IMR-90 (cell line): ENCODE results near the gene ZNF57. TPM values are rescaled to one million over a fixed set of nuclear protein-coding genes. Genes with fewer than 3 reads are reported as not detected.

ENCODE experiments used
- ATAC-seq: fragments of 200-7000 bp; cut with Tn5 transposase; 2 replicates; pipeline ENCODE4 v1.9.1; 2020; ENCODE audit warnings: low read depth, mild to moderate bottlenecking, moderate library complexity
- BruUV-seq: library from RNA; stranded (reverse); fragments of 400-500 nt; replicated peaks from 2 replicates; lab custom pipeline; 2021; lab: Mats Ljungman, UMichigan
- CTCF ChIA-PET: fragments of 300-600 bp; formaldehyde crosslinking; extraction: SDS; loops from one replicate; lab custom pipeline; 2021; ENCODE audit warnings: antibody characterized with exemption; lab: Yijun Ruan, JAX
- POLR2A ChIA-PET: fragments of 300-600 bp; sonication (Branson Sonifier 250); formaldehyde crosslinking; loops from one replicate; lab custom pipeline; 2022; ENCODE audit warnings: antibody characterized with exemption; ENCODE audit not compliant: unreplicated experiment; lab: Charles Lee
- DNase-seq: peaks from one replicate; pipeline ENCODE4 v3.0.0; 2013
- H2AFZ ChIP-seq: replicated peaks from 2 replicates; pipeline ENCODE3; 2013; ENCODE audit warnings: low read length, mild to moderate bottlenecking; ENCODE audit not compliant: poor library complexity
- H2AK5ac ChIP-seq: 2 replicates; pipeline ENCODE4 v1.6.1; 2013; ENCODE audit warnings: low read depth, low read length, inconsistent platforms
- H2AK9ac ChIP-seq: replicated peaks from 2 replicates; pipeline ENCODE3; 2013; ENCODE audit warnings: mild to moderate bottlenecking, low read depth, low read length, moderate library complexity; ENCODE audit not compliant: poor library complexity
- H2BK120ac ChIP-seq: 2 replicates; pipeline ENCODE4 v1.6.1; 2013; ENCODE audit warnings: low read depth, low read length, inconsistent platforms
- H2BK15ac ChIP-seq: 3 replicates; pipeline ENCODE4 v1.6.1; 2013; ENCODE audit warnings: low read depth, low read length, inconsistent platforms
- H2BK20ac ChIP-seq: 2 replicates; pipeline ENCODE4 v1.6.1; 2013; ENCODE audit warnings: low read depth, mild to moderate bottlenecking, inconsistent platforms, low read length, moderate library complexity
- H2BK5ac ChIP-seq: 2 replicates; pipeline ENCODE4 v1.6.1; 2013; ENCODE audit warnings: mild to moderate bottlenecking, low read depth, low read length, inconsistent platforms; ENCODE audit not compliant: poor library complexity, severe bottlenecking
- H3K14ac ChIP-seq: replicated peaks from 2 replicates; pipeline ENCODE4 v1.6.1; 2013; ENCODE audit warnings: low read depth, low read length, inconsistent platforms
- H3K18ac ChIP-seq: 2 replicates; pipeline ENCODE4 v1.6.1; 2013; ENCODE audit warnings: low read depth, low read length, control low read depth
- H3K23ac ChIP-seq: 2 replicates; pipeline ENCODE4 v1.6.1; 2013; ENCODE audit warnings: low read depth, low read length, inconsistent platforms
- H3K27ac ChIP-seq: 2 replicates; pipeline ENCODE4 v1.5.1; 2013; ENCODE audit warnings: mild to moderate bottlenecking, control low read depth, low read length; ENCODE audit not compliant: insufficient read depth
- H3K27me3 ChIP-seq: 2 replicates; pipeline ENCODE4 v1.6.1; 2013; ENCODE audit warnings: low read length; ENCODE audit not compliant: control insufficient read depth, insufficient read depth
- H3K36me3 ChIP-seq: 2 replicates; pipeline ENCODE4 v1.6.1; 2013; ENCODE audit warnings: low read length, mixed read lengths; ENCODE audit not compliant: control insufficient read depth, insufficient read depth
- H3K4ac ChIP-seq: 2 replicates; pipeline ENCODE4 v1.6.1; 2013; ENCODE audit warnings: low read depth, low read length, inconsistent platforms
- H3K4me1 ChIP-seq: 2 replicates; pipeline ENCODE4 v1.6.1; 2013; ENCODE audit warnings: low read length, mixed read lengths; ENCODE audit not compliant: control insufficient read depth, insufficient read depth
- H3K4me2 ChIP-seq: 2 replicates; pipeline ENCODE4 v1.6.1; 2013; ENCODE audit warnings: low read depth, mild to moderate bottlenecking, control low read depth, low read length, moderate library complexity
- H3K4me3 ChIP-seq: 2 replicates; pipeline ENCODE4 v1.5.1; 2013; ENCODE audit warnings: low read depth, mild to moderate bottlenecking, control low read depth, low read length, moderate library complexity; ENCODE audit not compliant: insufficient read depth
- H3K56ac ChIP-seq: 2 replicates; pipeline ENCODE4 v1.6.1; 2013; ENCODE audit warnings: low read length, inconsistent platforms; ENCODE audit not compliant: insufficient read depth; ENCODE audit errors: extremely low read depth
- H3K79me1 ChIP-seq, 2 experiments: 2 replicates each; pipeline ENCODE4 v1.6.1; 2013; ENCODE audit warnings: low read length in 2 of 2, inconsistent platforms in 1 of 2, low read depth in 1 of 2
- H3K9ac ChIP-seq: 2 replicates; pipeline ENCODE4 v1.6.1; 2013; ENCODE audit warnings: low read depth, low read length, control low read depth
- H3K9me1 ChIP-seq: 2 replicates; pipeline ENCODE4 v1.6.1; 2013; ENCODE audit warnings: low read length, inconsistent platforms; ENCODE audit not compliant: insufficient read depth
- H3K9me3 ChIP-seq: 2 replicates; pipeline ENCODE4 v1.6.1; 2013; ENCODE audit warnings: low read length; ENCODE audit not compliant: control insufficient read depth, insufficient read depth
- H4K20me1 ChIP-seq: 2 replicates; pipeline ENCODE4 v1.6.1; 2013; ENCODE audit warnings: low read length, inconsistent platforms; ENCODE audit not compliant: insufficient read depth
- H4K5ac ChIP-seq: 2 replicates; pipeline ENCODE4 v1.6.1; 2013; ENCODE audit warnings: mild to moderate bottlenecking, low read depth, low read length, control low read depth
- H4K8ac ChIP-seq, 2 experiments: 2 replicates each; pipeline ENCODE4 v1.6.1; 2013; ENCODE audit warnings: low read depth in 2 of 2, low read length in 2 of 2, control low read depth in 1 of 2, inconsistent platforms in 1 of 2
- H4K91ac ChIP-seq: 2 replicates; pipeline ENCODE4 v1.6.1; 2013; ENCODE audit warnings: low read depth, low read length, inconsistent platforms; ENCODE audit not compliant: insufficient read depth
- BHLHE40 ChIP-seq: fragments of 150-350 bp; IDR thresholded peaks from 2 replicates; pipeline ENCODE4 v1.6.1; 2016; ENCODE audit warnings: mild to moderate bottlenecking, low read depth, low read length
- CEBPB ChIP-seq: IDR thresholded peaks from 2 replicates; pipeline ENCODE4 v1.6.1; 2012; ENCODE audit warnings: low read depth, low read length, improper control_type of control experiment
- CHD1 ChIP-seq: IDR thresholded peaks from 2 replicates; pipeline ENCODE4 v1.6.1; 2012; ENCODE audit warnings: low read depth, low read length, improper control_type of control experiment
- CTCF ChIP-seq: conservative IDR thresholded peaks from 2 replicates; pipeline ENCODE4 v1.5.1; 2012; ENCODE audit warnings: mild to moderate bottlenecking, low read depth, low read length, improper control_type of control experiment
- FOS ChIP-seq: fragments of 150-350 bp; IDR thresholded peaks from 2 replicates; pipeline ENCODE4 v1.6.1; 2016; ENCODE audit warnings: low read depth, low read length
- MAFK ChIP-seq: IDR thresholded peaks from 2 replicates; pipeline ENCODE4 v1.6.1; 2012; ENCODE audit warnings: low read depth, low read length, improper control_type of control experiment
- MAZ ChIP-seq: IDR thresholded peaks from 2 replicates; pipeline ENCODE4 v1.6.1; 2012; ENCODE audit warnings: low read depth, mild to moderate bottlenecking, low read length, improper control_type of control experiment, moderate library complexity, borderline replicate concordance
- MXI1 ChIP-seq: IDR thresholded peaks from 2 replicates; pipeline ENCODE4 v1.6.1; 2012; ENCODE audit warnings: low read depth, mild to moderate bottlenecking, low read length, moderate library complexity, borderline replicate concordance
- NFE2L2 ChIP-seq: fragments of 150-350 bp; IDR thresholded peaks from 2 replicates; pipeline ENCODE4 v1.6.1; 2016; ENCODE audit warnings: low read depth, mild to moderate bottlenecking, low read length
- POLR2A ChIP-seq: IDR thresholded peaks from 2 replicates; pipeline ENCODE4 v1.6.1; 2012; ENCODE audit warnings: mild to moderate bottlenecking, low read depth, low read length
- RAD21 ChIP-seq: IDR thresholded peaks from 2 replicates; pipeline ENCODE4 v1.6.1; 2012; ENCODE audit warnings: low read length, improper control_type of control experiment
- RCOR1 ChIP-seq: IDR thresholded peaks from 2 replicates; pipeline ENCODE4 v1.6.1; 2012; ENCODE audit warnings: mild to moderate bottlenecking, low read length, improper control_type of control experiment; ENCODE audit not compliant: insufficient replicate concordance
- RFX5 ChIP-seq: IDR thresholded peaks from 2 replicates; pipeline ENCODE4 v1.8.0; 2012; ENCODE audit warnings: low read depth, mild to moderate bottlenecking, low read length, moderate library complexity
- SMC3 ChIP-seq: fragments of 150-350 bp; IDR thresholded peaks from 2 replicates; pipeline ENCODE4 v1.6.1; 2016; ENCODE audit warnings: low read depth, mild to moderate bottlenecking, antibody characterized with exemption, low read length, moderate library complexity
- USF2 ChIP-seq: fragments of 150-350 bp; IDR thresholded peaks from 2 replicates; pipeline ENCODE4 v1.6.1; 2017; ENCODE audit warnings: mild to moderate bottlenecking, antibody characterized with exemption, low read length, low read depth
- WGBS, 2 experiments: methylation state at CpG; one replicate each; pipeline versions ENCODE4 v1.1.5 to v1.1.7; 2013; ENCODE audit warnings: missing lambda C conversion rate in 2 of 2; ENCODE audit not compliant: insufficient read length in 1 of 2; ENCODE audit errors: extremely low coverage in 2 of 2; 5-methylcytosine and 5-hydroxymethylcytosine counted together
- dilution Hi-C: fragments of 300-500 bp; cut with HindIII; formaldehyde crosslinking; loops from one replicate; pipeline ENCODE4 v1.14.3; 2018; ENCODE audit warnings: low sequenced_read_pairs; ENCODE audit not compliant: unreplicated experiment
- in situ Hi-C: fragments of 300-500 bp; cut with MboI; formaldehyde crosslinking; loops from 3 replicates; pipeline ENCODE4 v1.14.3; 2019; ENCODE audit warnings: low sequenced_read_pairs, inconsistent platforms, mixed read lengths
- intact Hi-C: fragments of 100-400 bp; cut with micrococcal nuclease; formaldehyde crosslinking; loops from 2 replicates; pipeline ENCODE4 v1.10.0; 2022
- polyA plus RNA-seq, 3 experiments: library from polyadenylated mRNA; depleted of rRNA; stranded (reverse); fragments of >200 nt; gene quantifications; 2 replicates each; pipeline ENCODE4 v1.2.3, GENCODE V29; 2012; ENCODE audit warnings: low replicate concordance in 1 of 3
- total RNA-seq: library from RNA; depleted of rRNA; stranded (reverse); fragments of >200 nt; gene quantifications from 2 replicates; pipeline ENCODE4 v1.2.3, GENCODE V29; 2012

The ZNF57 gene
- total and polyA plus RNA-seq, 2 of the 4 experiments (the other 2 are of a cell fraction): 2.2 to 8.6 TPM

- Histone ChIP-seq H2BK15ac (no peak overlapping the region), H3K9me1 (no peaks in the 10 kb centered on the region), H3K36me3 (no peaks in the 10 kb centered on the region), H3K27me3 (no peaks in the 10 kb centered on the region), H2BK5ac (no peak overlapping the region), H3K4me3 (no peak overlapping the region), H4K91ac (no peak overlapping the region), H3K4me1 (no peaks in the 10 kb centered on the region), H2BK20ac (no peak overlapping the region), H4K5ac (no peak overlapping the region), H3K4me2 (no peak overlapping the region), H4K8ac (no peak overlapping the region), H3K4ac (no peak overlapping the region), H4K20me1 (no peaks in the 10 kb centered on the region), H3K27ac (no peak overlapping the region), H2BK120ac (no peak overlapping the region), H3K14ac (no peak overlapping the region), H2AK5ac (no peak overlapping the region), H3K79me1 (no peaks in the 10 kb centered on the region), H2AK9ac (no peak overlapping the region), H3K9me3 (peaks cover 20% of the 10 kb centered on the region), H3K23ac (no peak overlapping the region), H3K18ac (no peak overlapping the region), H2AFZ (no peak overlapping the region), H3K56ac (no peak overlapping the region), H3K9ac (no peak overlapping the region)
- ATAC-seq (no peak), DNase-seq (no peak)
- 95% methylated on average over 9 of the region's 32 CpGs; no CpG with 5 or more reads in 1 of the 2 experiments for WGBS, 2 experiments
- no TSS peak for BruUV-seq
- in situ Hi-C loops (no loop called here), intact Hi-C loops (no loop called here), dilution Hi-C loops (no loop called here)
- ChIA-PET POLR2A (no interaction called here), CTCF (no interaction called here)
- TF ChIP-seq CEBPB (no peak), SMC3 (no peak), RAD21 (no peak), BHLHE40 (no peak), POLR2A (no peak), USF2 (no peak), CHD1 (no peak), FOS (no peak), MAFK (no peak), MAZ (no peak), MXI1 (no peak), RCOR1 (no peak), NFE2L2 (no peak), RFX5 (no peak), CTCF (no peak)
Measured at GRCh38 chr19:2877398-2878331, 23.1 kb upstream of the ZNF57 start.
